KOPT-K1 (cell line): ENCODE data around the gene IST1.
"Not testable (repeated sequence)": the region's sequence is repeated elsewhere in the genome, so short reads cannot be mapped to it uniquely, and the experiment has no call there.

Experiments
- H3K27ac ChIP-seq: fragments of 200-600 bp; sonication (generic); 2 replicates; pipeline ENCODE4 v1.5.1; 2016; ENCODE audit warnings: antibody characterized with exemption, mild to moderate bottlenecking, low read depth, low read length; ENCODE audit not compliant: poor library complexity, severe bottlenecking
- H3K36me3 ChIP-seq: fragments of 200-600 bp; sonication (generic); 2 replicates; pipeline ENCODE4 v1.5.1; 2017; ENCODE audit warnings: antibody characterized with exemption, mild to moderate bottlenecking, low read length, moderate library complexity; ENCODE audit not compliant: insufficient read depth
- H3K9me3 ChIP-seq: fragments of 200-600 bp; sonication (generic); 2 replicates; pipeline ENCODE4 v1.5.1; 2017; ENCODE audit warnings: antibody characterized with exemption, low read length, mild to moderate bottlenecking; ENCODE audit not compliant: insufficient read depth, poor library complexity, severe bottlenecking

Gene IST1

DNA sequence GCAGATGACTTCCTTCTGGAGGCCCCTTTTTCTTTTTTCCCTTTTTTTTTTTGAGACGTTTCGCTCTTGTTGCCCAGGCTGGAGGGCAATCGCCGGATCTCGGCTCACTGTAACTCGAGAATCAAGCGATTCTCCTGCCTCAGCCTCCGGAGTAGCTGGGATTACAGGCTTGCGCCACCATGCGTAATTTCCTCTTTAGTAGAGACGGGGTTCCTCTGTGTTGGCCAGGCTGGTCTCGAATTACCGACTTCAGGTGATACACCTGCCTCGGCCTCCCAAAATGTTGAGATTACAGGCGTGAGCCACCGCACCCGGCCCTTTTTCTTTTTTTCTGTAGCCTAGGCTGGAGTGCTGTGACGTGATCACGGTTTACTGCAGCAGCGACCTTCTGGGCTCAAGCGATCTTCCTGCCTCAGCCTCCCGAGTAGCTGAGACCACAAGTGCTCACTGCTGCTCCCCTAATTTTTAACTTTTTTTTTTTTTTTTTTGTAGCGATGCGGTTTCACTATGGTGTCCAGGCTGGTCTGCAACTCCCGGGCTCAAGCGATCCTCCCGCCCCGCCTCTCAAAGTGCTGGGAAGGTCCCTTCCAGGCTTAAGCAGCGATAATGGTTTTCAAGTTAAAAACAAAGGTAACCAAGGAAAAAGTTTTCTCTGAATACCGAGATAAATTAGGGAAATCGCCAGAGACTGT lies 956 bp upstream of the IST1 start:
- H3K27ac ChIP-seq, result peak overlapping the region; percentile 90
- H3K9me3 ChIP-seq, result no peaks in the 10 kb centered on the region
- peaks cover 6% of the 10 kb centered on the region; the same call in 1 of the 2 replicates for H3K36me3 ChIP-seq

DNA sequence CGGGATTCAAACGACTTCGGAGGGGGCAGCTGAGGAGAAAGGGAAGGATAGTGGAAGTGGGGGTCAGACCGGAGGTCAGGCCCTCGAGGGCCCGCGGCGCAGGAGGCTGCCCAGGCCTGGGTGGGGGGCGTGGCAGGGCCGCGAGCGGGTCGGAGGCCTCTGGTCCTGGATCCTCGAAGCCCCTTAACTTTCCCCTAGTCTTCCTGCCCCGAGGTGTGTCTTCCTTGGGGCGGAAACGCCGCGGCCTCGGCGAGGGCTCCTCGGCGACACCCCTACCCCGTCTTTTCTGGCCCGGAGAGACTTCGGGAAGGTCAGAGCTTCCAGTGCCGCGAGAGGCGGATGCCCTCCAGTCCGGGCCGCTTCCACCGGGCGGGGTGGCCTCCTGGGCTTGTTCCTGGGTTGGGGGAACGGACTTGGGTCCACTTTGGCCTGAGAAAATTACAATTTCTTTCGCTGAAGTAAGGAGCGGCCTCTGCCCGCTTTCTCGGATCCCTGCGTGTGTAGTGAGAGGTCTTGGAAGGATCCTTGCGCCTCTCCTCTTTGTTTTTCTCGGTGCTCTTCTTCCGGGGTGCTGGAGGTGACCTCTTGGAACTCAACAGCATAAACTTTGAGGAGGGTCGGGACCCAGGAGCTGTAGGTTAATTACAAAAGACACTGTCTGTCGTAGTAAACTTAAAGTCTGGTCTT lies 491 bp downstream of the IST1 start:
- peak overlapping the region; percentile 90 for H3K27ac ChIP-seq
- H3K36me3 ChIP-seq, result peaks cover 9% of the 10 kb centered on the region; the same call in 1 of the 2 replicates

DNA sequence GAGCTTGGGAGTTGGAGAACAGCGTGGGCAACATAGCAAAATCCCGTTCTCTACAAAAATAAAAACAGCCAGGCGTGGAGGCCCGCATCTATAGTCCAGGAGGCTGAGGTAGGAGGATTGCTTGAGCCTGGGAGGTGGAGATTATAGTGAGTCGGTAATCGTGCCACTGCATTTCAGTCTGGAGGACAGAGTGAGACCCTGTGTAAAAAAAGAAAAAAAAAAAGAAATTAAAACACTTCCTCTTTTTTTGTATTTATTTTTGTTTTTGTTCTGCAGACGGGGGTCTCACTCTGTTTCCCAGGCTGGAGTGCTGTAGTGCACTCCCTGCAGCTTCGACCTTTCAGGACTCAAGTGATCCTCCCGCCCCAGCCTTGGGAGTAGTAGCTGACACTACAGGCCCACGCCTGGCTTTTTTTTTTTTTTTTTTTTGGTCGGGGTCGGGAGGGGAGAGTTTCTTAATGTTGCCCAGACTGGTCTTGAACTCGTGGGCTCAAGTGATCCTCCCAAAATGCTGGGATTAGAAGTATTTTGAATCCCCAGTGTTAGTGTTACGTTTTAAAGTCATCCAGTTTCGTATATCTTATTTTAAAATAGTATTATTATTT lies 1.5 kb downstream of the IST1 start:
- Histone ChIP-seq H3K36me3 (peaks cover 9% of the 10 kb centered on the region; the same call in 1 of the 2 replicates), H3K27ac (peak overlapping the region; percentile 19), H3K9me3 (no peaks in the 10 kb centered on the region)

More for the DNA sequence above, 491 bp downstream of the IST1 start:
- no peaks in the 10 kb centered on the region for H3K9me3 ChIP-seq

DNA sequence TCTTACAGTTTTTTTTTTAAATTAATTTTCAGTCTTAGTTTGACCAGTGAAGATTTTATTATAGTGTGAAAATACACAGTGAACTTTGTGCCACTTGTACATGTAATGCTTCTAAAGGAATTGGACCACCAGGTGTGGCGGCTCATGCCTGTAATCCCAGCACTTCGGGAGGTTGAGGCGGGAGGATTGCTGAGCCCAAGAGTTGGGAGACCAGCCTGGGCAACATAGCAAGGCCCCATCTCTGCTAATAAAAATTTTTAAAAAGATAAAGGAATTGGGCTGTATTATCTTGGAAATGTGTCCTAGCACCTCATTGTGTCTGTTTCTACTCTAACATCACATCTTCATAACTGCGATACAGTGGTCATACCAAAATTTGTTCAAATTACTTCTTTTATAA lies 3.8 kb downstream of the IST1 start:
- Histone ChIP-seq H3K9me3 (no peaks in the 10 kb centered on the region), H3K36me3 (peaks cover 9% of the 10 kb centered on the region; the same call in 1 of the 2 replicates), H3K27ac (no peak overlapping the region)

DNA sequence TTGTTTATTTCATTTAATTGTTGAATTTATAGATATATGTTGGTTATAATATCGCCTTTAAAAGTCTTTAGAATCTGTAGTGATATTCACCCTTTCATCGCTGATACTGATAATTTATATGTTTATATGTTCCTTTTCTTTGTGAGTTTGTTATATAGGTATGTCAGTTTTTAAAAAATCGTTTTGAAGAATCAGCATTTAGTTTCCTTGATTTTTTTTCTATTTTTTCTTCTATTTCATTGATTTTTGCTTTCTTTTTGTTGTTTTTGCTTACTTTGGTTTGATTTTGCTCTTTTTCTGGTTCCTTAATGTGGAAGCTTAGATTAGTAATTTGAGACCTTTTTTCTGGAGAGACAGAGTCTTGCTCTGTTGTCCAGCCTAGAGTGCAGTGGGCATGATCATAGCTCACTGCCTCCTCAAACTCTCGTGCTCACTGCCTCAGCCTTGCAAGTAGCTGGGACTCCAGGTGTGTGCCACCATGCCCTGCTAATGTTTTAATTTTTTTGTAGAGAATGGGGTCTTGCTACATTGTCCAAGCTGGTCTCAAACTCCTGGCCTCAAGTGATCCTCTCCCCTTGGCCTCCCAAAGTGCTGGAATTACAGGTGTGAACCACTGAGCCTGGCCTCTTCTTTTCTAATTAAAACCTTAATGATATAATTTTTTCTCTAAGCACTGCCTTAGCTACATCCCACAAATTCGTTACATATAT lies 7.5 kb downstream of the IST1 start:
- Histone ChIP-seq H3K36me3 (peaks cover 5% of the 10 kb centered on the region; the same call in 1 of the 2 replicates), H3K9me3 (no peaks in the 10 kb centered on the region), H3K27ac (no peak overlapping the region)

DNA sequence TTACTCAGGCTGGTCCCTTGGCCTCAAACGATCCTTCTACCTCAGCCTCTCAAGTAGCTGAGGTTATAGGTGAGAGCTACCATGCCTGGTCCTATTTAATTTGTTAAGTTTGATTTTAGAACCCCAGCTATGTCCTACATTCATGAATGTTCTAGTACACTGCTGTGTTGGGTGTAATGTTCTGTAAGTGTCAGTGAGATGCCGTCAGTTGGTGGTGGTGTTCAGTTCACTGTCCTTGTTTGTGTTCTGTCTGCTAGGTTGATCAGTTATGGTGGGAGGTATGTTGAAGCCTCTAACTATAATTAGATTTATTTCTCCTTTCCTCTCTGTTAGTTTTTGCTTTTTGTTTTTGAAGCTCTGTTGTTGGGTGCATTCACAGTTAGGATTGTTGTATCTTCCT lies 8.3 kb downstream of the IST1 start:
- Histone ChIP-seq H3K9me3 (no peaks in the 10 kb centered on the region), H3K36me3 (peaks cover 7% of the 10 kb centered on the region; the same call in 1 of the 2 replicates), H3K27ac (no peak overlapping the region)

DNA sequence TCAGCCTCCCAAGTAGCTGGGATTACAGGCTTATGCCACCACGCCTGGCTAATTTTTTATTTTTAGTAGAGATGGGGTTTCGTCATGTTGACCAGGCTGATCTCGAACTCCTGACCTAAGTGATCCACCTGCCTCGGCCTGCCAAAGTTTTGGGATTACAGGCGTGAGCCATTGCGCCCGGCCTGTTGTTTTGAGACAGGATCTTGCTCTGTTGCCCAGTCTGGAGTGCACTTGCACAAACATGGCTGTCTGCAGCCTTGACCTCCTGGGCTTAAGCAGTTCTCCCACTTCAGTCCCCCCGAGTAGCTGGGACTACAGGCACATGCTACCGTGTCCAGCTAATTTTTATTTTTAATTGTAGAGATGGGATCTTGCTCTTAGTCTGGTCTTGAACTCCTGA lies 8.9 kb downstream of the IST1 start:
- Histone ChIP-seq H3K27ac (no peak overlapping the region), H3K36me3 (peaks cover 13% of the 10 kb centered on the region)

DNA sequence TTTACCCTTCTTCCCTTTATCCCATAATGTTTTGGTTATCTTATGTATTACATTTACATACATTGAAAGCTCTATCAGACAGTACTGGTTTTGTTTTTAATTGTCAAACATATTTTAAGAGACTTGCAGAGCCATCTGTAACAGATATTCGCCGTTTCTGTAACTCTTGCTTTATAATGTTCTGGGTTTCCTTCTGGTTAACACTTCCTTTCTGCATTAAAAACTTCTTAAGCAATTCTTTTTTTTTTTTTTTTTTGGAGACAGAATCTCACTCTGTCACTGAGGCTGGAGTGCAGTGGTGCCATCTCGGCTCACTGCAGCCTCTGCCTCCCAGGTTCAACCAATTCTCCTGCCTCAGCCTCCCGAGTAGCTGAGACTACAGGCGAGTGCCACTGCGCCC lies 10.4 kb downstream of the IST1 start:
- not testable (repeated sequence) for H3K9me3 ChIP-seq, H3K27ac ChIP-seq
- peaks cover 20% of the 10 kb centered on the region for H3K36me3 ChIP-seq

More for the DNA sequence above, 8.9 kb downstream of the IST1 start:
- H3K9me3 ChIP-seq, result no peaks in the 10 kb centered on the region

DNA sequence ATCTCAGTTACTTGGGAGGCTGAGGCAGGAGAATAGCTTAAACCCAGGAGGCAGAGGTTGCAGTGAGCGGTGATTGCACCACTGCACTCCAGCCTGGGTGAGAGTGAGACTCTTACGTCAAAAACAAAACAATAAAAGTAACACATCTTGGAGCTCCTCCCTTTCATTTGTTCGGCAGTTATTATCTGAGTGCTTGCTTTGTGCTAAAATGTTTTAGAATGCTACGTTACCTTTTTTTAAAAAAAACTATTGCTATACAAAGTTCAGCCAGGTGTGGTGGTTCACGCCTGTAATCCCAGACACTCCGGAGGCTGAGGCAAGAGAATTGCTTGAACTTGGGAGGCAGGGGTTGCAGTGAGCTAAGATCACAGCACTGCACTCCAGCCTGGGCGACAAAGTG lies 15.8 kb downstream of the IST1 start:
- Histone ChIP-seq H3K27ac (no peak overlapping the region), H3K36me3 (peaks cover 45% of the 10 kb centered on the region), H3K9me3 (no peaks in the 10 kb centered on the region)

DNA sequence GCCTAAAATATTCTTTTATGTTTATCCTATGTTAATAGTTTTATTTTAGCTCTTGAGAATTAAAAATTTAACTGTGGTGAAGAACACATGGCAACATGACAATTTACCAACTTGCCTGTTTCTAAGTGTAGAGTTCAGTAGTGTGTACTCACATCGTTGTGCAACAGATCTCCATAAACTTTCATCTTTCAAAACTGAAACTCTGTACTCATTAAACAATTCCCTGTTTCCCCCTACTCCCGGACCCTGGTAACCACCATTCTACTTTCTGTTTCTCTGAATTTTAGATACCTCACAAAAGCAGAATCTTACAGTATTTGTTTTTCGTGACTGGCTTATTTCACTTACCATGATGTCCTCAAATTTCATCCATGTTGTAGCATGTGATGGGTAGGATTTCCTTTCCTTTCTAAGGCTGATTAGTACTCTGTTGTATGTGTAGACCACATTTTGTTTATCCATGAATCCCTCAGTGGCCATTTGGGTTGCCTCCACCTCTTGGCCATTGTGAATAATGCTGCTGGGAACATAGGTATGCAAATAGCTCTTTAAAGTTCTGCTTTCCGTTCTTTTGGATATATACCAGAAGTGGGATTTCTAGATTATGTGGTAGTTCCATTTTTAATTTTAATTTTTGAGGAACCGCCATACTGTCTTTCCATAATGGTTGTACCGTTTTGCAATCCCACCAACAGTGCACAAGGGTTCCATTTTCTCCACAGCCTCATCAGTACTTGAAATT lies 17.4 kb downstream of the IST1 start:
- H3K27ac ChIP-seq, result no peak overlapping the region
- H3K9me3 ChIP-seq, result no peaks in the 10 kb centered on the region
- H3K36me3 ChIP-seq, result peaks cover 58% of the 10 kb centered on the region

DNA sequence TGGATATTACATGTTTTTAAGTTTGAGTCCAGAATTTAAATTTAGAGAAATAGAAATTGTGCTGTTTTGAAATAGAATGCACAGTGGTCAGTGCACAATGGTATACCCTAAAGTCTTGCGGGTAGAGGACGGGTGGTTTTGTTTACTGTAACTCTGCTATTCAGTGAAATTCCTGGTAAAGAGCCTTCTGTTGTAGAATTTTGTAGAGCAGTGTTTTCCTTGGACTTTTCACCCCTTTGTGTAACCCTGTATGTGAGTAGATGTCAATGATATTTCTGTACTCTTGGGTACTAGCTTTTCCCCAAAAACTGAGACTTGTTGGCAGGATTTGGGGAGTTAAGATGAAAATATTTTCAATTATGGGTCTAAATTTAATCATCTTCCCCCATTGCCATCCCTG lies 19.5 kb downstream of the IST1 start:
- Histone ChIP-seq H3K9me3 (no peaks in the 10 kb centered on the region), H3K27ac (no peak overlapping the region), H3K36me3 (peaks cover 64% of the 10 kb centered on the region)

DNA sequence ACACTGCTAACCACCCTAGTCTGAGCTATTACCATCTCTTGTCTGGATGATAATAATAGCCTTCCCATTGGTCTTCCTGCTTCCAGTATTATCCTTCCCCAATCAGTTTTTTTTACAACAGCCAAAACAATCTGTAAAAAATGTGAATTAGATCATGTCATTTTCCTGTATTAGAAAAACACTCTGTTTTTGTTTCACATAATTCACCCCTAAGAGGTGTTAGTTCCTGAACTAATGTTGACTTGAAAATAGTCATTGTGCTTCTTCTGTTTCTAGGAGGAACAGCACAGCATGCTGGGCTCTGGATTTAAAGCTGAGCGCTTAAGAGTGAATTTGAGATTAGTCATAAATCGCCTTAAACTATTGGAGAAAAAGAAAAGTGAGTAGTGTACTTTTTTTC lies 20.0 kb downstream of the IST1 start:
- Histone ChIP-seq H3K27ac (no peak overlapping the region), H3K36me3 (peaks cover 66% of the 10 kb centered on the region), H3K9me3 (no peaks in the 10 kb centered on the region)

DNA sequence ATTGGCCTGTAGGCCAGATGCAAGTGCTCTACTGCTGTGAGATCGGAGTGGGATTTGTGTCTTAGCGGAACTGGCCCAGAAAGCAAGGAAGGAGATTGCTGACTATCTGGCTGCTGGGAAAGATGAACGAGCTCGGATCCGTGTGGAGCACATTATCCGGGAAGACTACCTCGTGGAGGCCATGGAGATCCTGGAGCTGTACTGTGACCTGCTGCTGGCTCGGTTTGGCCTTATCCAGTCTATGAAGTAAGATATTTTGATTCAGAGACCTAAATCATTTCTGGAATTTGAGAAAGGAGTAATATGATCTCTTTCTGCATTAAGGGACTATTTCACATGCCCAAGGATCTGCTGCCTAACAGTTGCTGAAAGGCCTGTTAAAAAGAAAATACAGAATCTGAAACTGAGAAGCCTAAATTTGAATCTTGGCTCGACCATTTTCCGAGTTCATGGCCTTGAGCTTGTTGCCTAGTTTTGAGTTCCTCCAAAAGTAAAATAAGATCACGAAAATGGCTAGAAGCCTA lies 21.1 kb downstream of the IST1 start:
- Histone ChIP-seq H3K36me3 (peaks cover 77% of the 10 kb centered on the region), H3K9me3 (no peaks in the 10 kb centered on the region), H3K27ac (no peak overlapping the region)

DNA sequence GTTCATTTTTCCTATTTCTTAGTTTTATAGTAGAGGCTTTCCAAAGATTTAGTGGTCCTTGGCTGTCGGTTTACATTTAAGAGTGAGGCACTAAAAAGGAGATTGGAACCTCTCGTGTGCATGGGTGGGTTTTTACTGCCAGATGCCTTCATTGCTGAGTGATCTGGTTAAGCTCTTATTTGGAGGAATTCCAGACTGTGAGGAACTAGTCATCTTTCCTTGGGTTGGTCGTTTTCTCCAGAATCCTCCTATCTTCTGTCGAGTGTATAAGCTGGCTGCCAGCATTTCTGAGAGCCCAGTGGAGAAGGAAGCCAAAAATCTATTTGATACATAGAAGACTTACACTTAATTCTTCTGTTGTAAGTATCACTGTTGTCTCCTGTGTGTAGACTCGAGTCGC lies 22.6 kb downstream of the IST1 start:
- Histone ChIP-seq H3K9me3 (no peaks in the 10 kb centered on the region), H3K36me3 (peaks cover 87% of the 10 kb centered on the region), H3K27ac (no peak overlapping the region)
